Measurements from ENCODE around the gene ZBTB7B.

Gene ZBTB7B

DNA sequence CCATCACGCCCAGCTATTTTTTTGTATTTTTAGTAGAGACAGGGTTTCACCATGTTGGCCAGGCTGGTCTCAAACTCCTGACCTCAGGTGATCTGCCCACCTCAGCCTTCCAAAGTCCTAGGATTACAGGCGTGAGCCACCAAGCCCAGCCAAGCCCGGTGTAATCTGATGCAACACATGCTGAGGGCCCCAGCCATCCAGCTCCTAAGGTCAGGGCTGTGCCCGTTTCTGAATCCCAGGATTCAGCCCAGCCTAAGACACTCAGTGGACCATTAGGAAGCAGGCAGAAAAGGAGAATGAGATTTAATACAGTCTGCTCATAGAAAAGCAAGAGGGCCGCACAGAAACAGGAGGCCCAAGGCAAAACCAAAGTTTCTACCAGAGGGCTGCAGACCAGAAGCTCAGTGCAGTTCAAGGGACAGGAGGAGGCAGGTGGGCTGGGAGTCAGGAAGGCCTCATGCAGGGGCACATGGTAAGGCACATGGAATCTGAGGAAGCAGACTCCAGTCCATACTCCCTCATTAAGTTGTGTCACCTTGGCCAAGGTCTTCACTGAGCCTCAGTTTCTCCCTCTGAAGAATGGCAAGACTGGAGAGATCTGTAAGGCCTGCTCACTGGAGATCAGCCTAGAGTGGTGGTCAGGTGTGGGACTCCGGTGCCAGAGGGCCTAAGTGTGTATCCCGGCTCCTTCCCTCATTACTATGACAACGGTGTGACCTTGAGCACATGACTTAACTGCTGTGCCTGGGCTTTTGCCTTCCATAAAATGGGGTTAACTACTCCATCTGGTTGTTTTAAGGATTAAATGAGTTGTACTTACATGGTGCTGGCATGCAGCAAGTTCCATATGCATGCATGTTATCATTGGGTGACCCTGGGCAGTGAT is 46.1 kb downstream of the ZBTB7B start (continued):
- TF ChIP-seq, protein P1, sequence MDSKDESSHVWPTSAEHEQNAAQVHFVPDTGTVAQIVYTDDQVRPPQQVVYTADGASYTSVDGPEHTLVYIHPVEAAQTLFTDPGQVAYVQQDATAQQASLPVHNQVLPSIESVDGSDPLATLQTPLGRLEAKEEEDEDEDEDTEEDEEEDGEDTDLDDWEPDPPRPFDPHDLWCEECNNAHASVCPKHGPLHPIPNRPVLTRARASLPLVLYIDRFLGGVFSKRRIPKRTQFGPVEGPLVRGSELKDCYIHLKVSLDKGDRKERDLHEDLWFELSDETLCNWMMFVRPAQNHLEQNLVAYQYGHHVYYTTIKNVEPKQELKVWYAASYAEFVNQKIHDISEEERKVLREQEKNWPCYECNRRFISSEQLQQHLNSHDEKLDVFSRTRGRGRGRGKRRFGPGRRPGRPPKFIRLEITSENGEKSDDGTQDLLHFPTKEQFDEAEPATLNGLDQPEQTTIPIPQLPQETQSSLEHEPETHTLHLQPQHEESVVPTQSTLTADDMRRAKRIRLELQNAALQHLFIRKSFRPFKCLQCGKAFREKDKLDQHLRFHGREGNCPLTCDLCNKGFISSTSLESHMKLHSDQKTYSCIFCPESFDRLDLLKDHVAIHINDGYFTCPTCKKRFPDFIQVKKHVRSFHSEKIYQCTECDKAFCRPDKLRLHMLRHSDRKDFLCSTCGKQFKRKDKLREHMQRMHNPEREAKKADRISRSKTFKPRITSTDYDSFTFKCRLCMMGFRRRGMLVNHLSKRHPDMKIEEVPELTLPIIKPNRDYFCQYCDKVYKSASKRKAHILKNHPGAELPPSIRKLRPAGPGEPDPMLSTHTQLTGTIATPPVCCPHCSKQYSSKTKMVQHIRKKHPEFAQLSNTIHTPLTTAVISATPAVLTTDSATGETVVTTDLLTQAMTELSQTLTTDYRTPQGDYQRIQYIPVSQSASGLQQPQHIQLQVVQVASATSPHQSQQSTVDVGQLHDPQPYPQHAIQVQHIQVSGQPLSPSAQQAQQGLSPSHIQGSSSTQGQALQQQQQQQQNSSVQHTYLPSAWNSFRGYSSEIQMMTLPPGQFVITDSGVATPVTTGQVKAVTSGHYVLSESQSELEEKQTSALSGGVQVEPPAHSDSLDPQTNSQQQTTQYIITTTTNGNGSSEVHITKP (tag by site-specific recombination; IDR thresholded peaks at IDR 0.05): no peak
- TF ChIP-seq ZNF174 (tag by site-specific recombination; IDR thresholded peaks at IDR 0.05): no peak

DNA sequence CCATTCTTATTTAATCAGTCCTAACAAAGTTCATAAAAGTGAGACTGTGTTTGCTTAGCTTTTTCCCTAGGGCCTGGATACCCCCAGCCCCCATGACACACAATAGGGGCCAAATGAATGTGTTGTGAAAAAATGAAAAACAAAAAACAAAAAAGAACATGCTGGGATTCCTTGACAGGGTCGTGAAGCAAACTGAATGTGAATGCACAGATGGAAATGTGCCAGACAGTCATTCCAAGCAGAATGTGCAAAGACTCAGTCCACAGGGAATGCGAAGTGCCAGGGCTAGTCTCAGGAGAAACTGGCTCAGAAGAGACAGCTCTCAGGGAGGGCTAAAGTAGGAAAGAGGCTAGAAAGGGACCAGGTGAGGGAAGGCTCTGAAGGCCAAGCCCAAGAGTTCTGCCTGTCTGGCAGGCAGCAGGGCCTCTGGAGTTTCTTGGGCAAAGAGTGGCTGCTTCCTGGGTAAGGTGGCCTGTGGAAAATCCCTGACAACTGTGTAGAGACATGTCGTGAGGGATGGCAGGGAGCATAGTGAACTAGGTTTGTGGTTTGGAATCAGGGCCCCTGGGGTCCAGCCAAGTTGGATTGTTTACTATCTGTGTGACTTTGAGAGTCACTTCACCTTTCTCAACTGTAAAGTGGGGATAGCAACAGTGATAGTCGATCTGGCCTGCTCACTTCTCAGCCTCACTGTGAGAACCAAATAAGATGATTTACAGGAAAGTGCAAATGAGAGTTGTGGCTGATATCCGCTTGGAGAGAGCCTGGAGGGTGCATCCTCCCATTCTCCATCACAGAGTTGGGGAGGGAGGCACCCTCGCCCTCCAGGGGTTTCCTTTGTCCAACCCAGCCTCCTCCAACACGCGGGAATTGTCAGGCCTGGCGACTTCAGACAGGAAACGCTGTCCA is 47.3 kb downstream of the ZBTB7B start:
- Histone ChIP-seq H3K4me3 (ENCODE audit: low read depth, low read length) (no peak overlapping the region; the same call in 1 of the 2 replicates), H3K27ac (ENCODE audit: extremely low read depth, low read depth, low read length) (peak overlapping the region; percentile 27; the same call in 1 of the 2 replicates), H3K4me1 (ENCODE audit: control insufficient read depth, insufficient read depth, low read length) (peaks cover 9% of the 10 kb centered on the region), H3K36me3 (ENCODE audit: control insufficient read depth in 2 of 2, insufficient read depth in 1 of 2, low read length in 2 of 2) (peaks cover 0 to 15% of the 10 kb centered on the region in 2 experiments; a peak in 1 of 3 replicates), H3K9me3 (ENCODE audit: control insufficient read depth, insufficient read depth, low read depth, low read length) (no peaks in the 10 kb centered on the region)
- ChIA-PET CTCF (interaction anchor here (0.7 to 9.2 kb wide), 20 partner anchors 8 to 157 kb away, joined by 3 to 94 read pairs (median 4); partner anchors contain the start of genes PBXIP1 and ZBTB7B), POLR2A (interaction anchor here (1.0 to 1.6 kb wide), 9 partner anchors 8 to 123 kb away, joined by 4 to 10 read pairs (median 6); partner anchors contain the start of genes EFNA3, KRTCAP2 and SHC1)
- TF ChIP-seq ZNF843 (tag by site-specific recombination; IDR thresholded peaks at IDR 0.05) (0 out of 2 replicates have a peak, but pooled peaks have one; percentile 58), ZNF560 (tag by site-specific recombination; IDR thresholded peaks at IDR 0.05; ENCODE audit: borderline replicate concordance) (no peak), ZNF629 (tag by site-specific recombination; IDR thresholded peaks at IDR 0.05) (no peak), ZNF677 (tag by site-specific recombination; IDR thresholded peaks at IDR 0.05) (peak; percentile 71; the same call in 1 of the 2 replicates), ZNF558 (tag by site-specific recombination; IDR thresholded peaks at IDR 0.05) (0 out of 2 replicates have a peak, but pooled peaks have one; percentile 45), ZNF174 (tag by site-specific recombination; IDR thresholded peaks at IDR 0.05) (no peak), ZNF324 (tag by site-specific recombination; IDR thresholded peaks at IDR 0.05) (peak; percentile 89; the same call in 1 of the 2 replicates), ZNF561 (tag by site-specific recombination; IDR thresholded peaks at IDR 0.05; ENCODE audit: borderline replicate concordance) (peak; percentile 72; the same call in 1 of the 2 replicates), MYNN (tag by site-specific recombination; IDR thresholded peaks at IDR 0.05; ENCODE audit: borderline replicate concordance) (no peak; the same call in 1 of the 2 replicates), PRDM1 (tag by site-specific recombination; IDR thresholded peaks at IDR 0.05) (peak; percentile 91), ZNF335 (tag by site-specific recombination; conservative IDR thresholded peaks at IDR 0.05) (peak; percentile 20), FEZF1 (tag by site-specific recombination; IDR thresholded peaks at IDR 0.05) (peak; percentile 82), ZBTB48 (tag by site-specific recombination; IDR thresholded peaks at IDR 0.05) (peak; percentile 41; the same call in 1 of the 2 replicates), PATZ1 (tag by site-specific recombination; IDR thresholded peaks at IDR 0.05) (no peak)
- TF ChIP-seq, protein P2, sequence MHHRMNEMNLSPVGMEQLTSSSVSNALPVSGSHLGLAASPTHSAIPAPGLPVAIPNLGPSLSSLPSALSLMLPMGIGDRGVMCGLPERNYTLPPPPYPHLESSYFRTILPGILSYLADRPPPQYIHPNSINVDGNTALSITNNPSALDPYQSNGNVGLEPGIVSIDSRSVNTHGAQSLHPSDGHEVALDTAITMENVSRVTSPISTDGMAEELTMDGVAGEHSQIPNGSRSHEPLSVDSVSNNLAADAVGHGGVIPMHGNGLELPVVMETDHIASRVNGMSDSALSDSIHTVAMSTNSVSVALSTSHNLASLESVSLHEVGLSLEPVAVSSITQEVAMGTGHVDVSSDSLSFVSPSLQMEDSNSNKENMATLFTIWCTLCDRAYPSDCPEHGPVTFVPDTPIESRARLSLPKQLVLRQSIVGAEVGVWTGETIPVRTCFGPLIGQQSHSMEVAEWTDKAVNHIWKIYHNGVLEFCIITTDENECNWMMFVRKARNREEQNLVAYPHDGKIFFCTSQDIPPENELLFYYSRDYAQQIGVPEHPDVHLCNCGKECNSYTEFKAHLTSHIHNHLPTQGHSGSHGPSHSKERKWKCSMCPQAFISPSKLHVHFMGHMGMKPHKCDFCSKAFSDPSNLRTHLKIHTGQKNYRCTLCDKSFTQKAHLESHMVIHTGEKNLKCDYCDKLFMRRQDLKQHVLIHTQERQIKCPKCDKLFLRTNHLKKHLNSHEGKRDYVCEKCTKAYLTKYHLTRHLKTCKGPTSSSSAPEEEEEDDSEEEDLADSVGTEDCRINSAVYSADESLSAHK (tag by site-specific recombination; IDR thresholded peaks at IDR 0.05): 0 out of 2 replicates have a peak, but pooled peaks have one; percentile 7
- TF ChIP-seq, protein P3, sequence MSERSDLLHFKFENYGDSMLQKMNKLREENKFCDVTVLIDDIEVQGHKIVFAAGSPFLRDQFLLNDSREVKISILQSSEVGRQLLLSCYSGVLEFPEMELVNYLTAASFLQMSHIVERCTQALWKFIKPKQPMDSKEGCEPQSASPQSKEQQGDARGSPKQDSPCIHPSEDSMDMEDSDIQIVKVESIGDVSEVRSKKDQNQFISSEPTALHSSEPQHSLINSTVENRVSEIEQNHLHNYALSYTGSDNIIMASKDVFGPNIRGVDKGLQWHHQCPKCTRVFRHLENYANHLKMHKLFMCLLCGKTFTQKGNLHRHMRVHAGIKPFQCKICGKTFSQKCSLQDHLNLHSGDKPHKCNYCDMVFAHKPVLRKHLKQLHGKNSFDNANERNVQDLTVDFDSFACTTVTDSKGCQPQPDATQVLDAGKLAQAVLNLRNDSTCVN (tag by site-specific recombination; optimal IDR thresholded peaks at IDR 0.05): no peak
- TF ChIP-seq, protein P1 (tag by site-specific recombination; IDR thresholded peaks at IDR 0.05): peak; percentile 56; the same call in 1 of the 2 replicates

Measured in HEK293 (cell line).